GM18507 (cell line): ENCODE measurements around the gene EML3.

Experiments
- DNase-seq: peaks from one replicate; pipeline ENCODE4 v3.0.0; 2011; ENCODE audit warnings: low read depth; ENCODE audit not compliant: insufficient read length; ENCODE audit errors: extremely low spot score
- FAIRE-seq: peaks from 2 replicates; lab custom pipeline; 2011; peaks lifted over from hg19 to GRCh38; lab: Jason Lieb, UNC

Gene EML3

DNA sequence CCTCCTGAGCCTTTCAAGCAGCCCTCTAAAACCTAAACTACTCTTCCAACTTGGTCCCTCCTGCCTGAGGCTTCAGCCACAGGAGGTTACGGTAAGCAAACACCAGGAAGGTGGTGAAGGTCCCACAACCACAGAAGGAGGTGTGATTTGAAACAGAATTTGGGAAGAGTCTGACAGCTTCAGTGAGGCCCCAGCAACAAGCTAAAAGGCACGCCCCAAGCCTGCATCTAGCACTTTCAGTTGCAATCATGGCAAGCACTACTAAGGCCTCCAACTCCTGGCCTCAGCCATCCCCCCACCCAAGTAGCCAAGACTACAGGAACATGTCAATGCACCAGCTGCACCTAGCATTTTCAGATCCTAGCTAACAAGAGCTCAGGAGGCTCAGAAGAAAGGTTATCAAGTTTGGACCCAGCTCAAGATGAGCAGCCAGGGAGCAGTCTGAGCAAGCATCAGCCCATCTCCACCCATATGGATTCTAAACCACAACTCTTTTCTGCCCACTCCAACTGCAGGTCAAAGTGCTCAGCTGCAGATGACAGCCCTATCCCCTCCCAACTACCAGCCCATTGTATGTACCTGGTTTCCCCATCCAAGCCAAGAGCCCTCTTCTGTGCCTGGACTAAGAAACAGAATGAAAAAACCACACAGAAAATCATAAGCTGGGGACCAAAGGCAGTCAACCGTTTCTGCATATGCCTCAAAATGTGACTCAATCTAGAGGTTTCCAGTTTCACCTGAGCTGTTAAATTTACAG, 55.5 kb downstream of the EML3 start:
- FAIRE-seq (peak; percentile 76), DNase-seq (no peak)

DNA sequence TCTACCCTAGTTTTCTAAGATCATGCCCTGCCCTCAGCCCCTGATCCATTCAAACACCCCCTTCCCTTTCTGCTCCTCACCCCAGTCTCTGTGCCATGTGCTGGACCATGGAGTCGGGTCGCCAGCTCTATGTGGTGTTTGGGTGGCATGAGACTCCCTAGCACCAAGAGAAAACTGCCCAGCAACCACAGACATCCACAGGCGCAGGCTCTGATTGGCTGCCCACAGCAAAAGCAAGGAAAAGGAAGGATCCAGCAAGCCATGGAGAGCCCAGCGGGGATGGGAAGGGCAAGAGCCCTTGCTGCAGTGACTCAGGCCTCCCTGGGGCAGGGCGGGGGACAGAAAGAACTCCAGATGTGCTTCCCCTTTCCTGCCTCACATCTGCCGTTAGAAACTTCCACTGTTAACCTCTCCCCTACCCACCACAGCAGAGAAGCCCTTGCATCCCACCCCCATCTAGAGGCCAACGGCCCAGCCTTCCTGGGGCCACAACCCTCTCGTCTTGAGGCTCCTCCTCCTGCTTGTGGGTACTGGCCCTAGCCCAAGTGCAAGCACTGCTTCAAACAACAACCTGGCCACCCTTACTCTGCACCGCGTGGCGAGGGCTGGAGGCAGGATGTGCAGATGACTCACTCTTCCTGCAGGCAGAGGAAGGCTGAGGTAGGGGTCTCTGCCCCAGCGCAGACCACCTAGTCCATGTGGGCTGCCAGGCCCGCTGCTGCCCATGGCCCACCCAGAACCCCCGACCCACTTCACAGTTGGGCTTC, 56.3 kb downstream of the EML3 start:
- DNase-seq = no peak
- peak; percentile 83 for FAIRE-seq

DNA sequence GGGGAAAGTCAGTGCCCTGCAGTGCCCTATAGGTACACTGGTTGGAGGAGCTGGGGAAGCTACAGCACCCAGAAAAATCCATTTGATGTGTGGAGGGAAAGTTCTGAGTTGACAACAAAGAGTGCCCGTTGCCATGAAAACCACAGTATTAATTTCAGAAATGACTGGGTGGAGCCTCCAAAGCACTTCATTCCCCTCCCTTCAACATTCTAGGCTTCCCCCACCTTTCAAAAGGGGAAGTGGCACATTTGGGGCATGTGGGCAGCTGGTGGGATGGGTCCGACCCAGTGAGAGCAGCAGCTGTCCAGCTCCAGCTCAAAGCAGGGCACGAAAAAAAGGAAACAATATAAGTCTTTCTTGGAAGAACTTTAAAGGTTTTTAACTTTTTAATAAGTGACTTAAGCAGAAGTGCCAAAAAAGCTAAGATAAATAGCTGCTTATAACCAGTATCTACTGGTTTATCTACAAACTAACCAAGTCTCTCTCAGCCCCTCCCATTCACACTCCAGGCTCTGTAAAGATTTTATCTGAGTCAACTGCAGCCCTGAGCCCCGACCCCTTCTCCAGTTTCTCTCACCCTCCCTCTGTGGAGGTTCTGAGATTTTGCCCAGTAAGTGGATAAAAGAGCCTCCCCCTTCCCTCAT, 57.0 kb downstream of the EML3 start:
- peak; percentile 80 for FAIRE-seq
- no peak for DNase-seq

DNA sequence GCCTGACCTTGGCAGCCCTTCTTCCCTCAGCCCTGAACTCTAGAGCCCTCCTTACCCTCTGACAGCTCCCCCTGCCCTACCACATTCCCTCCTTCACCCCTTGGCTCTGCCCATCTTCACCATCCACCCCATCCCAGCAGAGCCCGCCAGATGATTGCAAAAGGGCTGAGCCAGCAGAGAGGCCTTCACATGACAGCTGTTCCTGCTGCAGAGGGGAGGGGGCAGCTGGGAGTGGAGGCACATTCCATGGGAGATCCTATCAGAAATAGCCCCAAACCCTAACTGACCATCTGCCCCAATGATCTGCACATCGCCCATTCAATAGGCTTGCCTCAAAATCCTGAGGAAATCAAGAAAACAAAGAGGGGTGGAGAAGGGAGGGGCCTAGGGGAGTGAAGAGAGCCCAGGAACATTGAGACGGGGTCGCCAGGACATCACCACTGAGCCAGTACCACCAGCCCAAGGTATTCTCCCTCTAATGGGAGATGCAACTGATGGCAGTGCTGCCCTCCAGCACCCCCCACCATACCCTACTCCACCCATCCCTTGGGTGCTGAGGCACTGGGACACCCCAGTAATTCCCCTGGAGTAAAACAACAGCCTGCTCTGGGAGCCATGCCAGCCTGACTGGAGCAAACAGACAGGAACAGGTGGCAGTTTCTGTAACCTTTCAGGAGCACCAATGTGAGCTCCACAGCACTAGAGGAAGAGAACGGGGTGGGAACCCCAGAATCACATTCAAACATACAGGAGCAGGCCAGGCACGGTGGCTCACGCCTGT, 58.0 kb downstream of the EML3 start:
- FAIRE-seq (no peak), DNase-seq (no peak)

DNA sequence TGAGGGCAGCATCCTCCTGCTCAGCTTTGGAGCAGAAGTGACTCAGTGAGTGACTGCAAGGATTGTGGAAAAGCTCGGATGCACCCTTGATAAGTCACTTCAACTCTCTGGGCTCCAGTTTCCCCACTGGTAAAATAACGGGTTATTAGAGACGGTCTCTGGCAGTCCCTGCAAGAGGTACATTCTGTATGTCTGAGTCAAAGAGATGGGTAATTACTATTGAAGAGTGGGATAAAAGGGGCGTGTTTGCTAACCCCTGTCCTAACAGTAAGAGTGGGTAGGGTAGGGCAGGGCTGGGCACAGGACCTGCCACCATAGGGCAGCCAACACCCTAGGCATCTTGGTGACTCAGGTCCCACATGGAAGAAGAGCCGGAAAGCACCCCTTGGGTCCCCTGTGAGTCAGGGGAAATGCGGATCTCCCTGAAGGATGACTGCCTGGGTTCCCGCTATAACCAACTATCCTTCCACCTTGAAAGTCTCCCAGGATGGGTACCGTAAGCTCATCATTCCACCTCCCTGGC, 58.7 kb downstream of the EML3 start:
- no peak for FAIRE-seq
- DNase-seq = no peak

DNA sequence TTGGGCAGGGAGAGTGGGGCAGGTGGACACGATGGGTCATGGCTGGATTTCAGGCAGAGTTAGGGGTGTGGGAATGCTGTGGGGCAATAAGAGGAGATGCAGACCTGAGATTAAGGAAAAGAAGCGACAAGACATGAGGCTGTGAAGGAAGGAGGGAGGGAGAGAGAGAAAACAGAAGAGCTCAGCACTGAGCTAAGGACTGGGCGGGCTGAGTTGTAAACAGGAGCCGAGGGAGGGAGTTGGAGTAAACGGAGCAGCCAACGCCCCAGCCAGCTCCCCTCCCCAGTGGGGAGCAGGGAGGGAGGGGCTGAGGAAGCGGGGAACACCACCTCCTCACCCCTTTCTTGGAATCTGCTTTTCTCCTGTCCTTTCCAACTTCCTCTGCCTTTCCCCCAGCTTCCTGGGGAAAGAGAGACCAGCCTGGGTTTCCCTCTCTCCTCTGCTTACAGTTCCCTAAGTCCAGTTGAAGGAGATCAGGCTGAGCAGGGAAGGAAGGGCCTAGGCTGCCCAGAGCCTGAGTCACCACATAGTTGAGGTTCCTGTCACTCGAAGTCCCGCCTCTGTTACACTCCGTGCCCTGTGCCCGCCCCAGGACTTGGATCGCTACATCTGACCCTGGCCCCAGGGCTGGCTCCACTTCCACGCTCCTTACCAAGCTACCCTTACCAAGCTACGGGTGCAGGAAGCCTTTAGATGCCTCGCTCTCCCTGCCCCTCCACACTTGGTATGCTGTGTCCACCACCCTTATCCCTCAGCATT, 59.3 kb downstream of the EML3 start:
- DNase-seq (no peak), FAIRE-seq (no peak)

DNA sequence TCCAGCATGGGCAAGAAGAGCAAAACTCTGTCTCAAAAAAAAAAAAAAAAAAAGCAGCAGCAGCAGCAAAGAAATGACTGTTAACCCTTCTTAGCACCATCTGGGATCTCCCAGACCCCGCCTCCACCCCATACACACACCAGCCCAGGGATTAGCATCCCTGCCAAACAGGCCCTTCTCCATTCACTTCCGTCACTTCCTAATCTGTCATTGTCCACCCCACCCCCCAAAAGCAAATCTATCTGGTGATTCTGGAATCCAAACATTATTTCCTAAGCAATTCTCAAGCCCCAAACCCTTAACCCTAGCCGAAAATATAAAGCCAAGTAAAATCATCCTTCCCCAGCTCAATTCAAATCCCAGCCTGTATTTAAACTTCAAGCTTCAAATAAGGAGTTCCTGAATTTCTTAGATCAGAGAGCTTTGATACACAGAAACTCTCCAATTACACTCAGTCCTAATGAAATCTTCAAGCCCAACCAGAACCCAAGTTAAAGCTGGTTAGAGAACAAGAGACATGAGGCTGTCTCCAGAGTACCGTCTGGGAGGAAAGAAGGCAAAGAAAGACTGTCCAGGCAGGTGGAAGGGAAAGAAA, 60.0 kb downstream of the EML3 start:
- FAIRE-seq (no peak), DNase-seq (no peak)
